ENCODE data around the gene HSD17B2.

GRCh38 chr16:82092711-82093110 lies 57.7 kb downstream of the HSD17B2 start:
- TF ChIP-seq EZH2 (IDR thresholded peaks at IDR 0.05; ENCODE audit: borderline replicate concordance, low read length) = no peak
- TF ChIP-seq, protein P1, sequence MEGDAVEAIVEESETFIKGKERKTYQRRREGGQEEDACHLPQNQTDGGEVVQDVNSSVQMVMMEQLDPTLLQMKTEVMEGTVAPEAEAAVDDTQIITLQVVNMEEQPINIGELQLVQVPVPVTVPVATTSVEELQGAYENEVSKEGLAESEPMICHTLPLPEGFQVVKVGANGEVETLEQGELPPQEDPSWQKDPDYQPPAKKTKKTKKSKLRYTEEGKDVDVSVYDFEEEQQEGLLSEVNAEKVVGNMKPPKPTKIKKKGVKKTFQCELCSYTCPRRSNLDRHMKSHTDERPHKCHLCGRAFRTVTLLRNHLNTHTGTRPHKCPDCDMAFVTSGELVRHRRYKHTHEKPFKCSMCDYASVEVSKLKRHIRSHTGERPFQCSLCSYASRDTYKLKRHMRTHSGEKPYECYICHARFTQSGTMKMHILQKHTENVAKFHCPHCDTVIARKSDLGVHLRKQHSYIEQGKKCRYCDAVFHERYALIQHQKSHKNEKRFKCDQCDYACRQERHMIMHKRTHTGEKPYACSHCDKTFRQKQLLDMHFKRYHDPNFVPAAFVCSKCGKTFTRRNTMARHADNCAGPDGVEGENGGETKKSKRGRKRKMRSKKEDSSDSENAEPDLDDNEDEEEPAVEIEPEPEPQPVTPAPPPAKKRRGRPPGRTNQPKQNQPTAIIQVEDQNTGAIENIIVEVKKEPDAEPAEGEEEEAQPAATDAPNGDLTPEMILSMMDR (IDR thresholded peaks at IDR 0.05; ENCODE audit: low read length) = no peak
